Measurements from ENCODE around the gene CHCHD6. TPM values are rescaled to one million over a fixed set of nuclear protein-coding genes. Genes with fewer than 3 reads are reported as not detected.

CHCHD6 gene
- total RNA-seq, 1 donor from 2014 or later = 13.1 TPM

GRCh38 chr3:126989316-126990023 is 285.4 kb downstream of the CHCHD6 start:
- Mint-ChIP-seq H3K27ac (ENCODE audit: unreplicated experiment) (no peak overlapping the region), H3K9me3 (ENCODE audit: unreplicated experiment) (no peaks in the 10 kb centered on the region), H3K27me3 (ENCODE audit: unreplicated experiment) (no peaks in the 10 kb centered on the region), H3K36me3 (ENCODE audit: unreplicated experiment) (peaks cover 2% of the 10 kb centered on the region), H3K4me3 (ENCODE audit: unreplicated experiment) (no peak overlapping the region), H3K4me1 (ENCODE audit: unreplicated experiment) (peaks cover 20% of the 10 kb centered on the region)
- no peak for DNase-seq (ENCODE audit: extremely low spot score, unreplicated experiment)
- TF ChIP-seq CTCF (IDR thresholded peaks at IDR 0.05) = no peak

GRCh38 chr3:126990024-126990700 is 286.1 kb downstream of the CHCHD6 start:
- Mint-ChIP-seq H3K4me3 (ENCODE audit: unreplicated experiment) (no peak overlapping the region), H3K27me3 (ENCODE audit: unreplicated experiment) (no peaks in the 10 kb centered on the region), H3K9me3 (ENCODE audit: unreplicated experiment) (no peaks in the 10 kb centered on the region), H3K27ac (ENCODE audit: unreplicated experiment) (no peak overlapping the region), H3K36me3 (ENCODE audit: unreplicated experiment) (peaks cover 2% of the 10 kb centered on the region), H3K4me1 (ENCODE audit: unreplicated experiment) (peaks cover 22% of the 10 kb centered on the region)
- no peak for DNase-seq (ENCODE audit: extremely low spot score, unreplicated experiment)
- no peak for TF ChIP-seq CTCF (IDR thresholded peaks at IDR 0.05)

- Mint-ChIP-seq H3K36me3 (ENCODE audit: unreplicated experiment) (peaks cover 2% of the 10 kb centered on the region), H3K27me3 (ENCODE audit: unreplicated experiment) (no peaks in the 10 kb centered on the region), H3K9me3 (ENCODE audit: unreplicated experiment) (no peaks in the 10 kb centered on the region), H3K4me3 (ENCODE audit: unreplicated experiment) (no peak overlapping the region), H3K4me1 (ENCODE audit: unreplicated experiment) (peaks cover 15% of the 10 kb centered on the region), H3K27ac (ENCODE audit: unreplicated experiment) (no peak overlapping the region)
- DNase-seq (ENCODE audit: extremely low spot score, unreplicated experiment) = no peak
- TF ChIP-seq CTCF (IDR thresholded peaks at IDR 0.05) = no peak
These were observed 286.9 kb downstream of the CHCHD6 start for GRCh38 chr3:126990890-126991289.

GRCh38 chr3:126991366-126992200 is 287.5 kb downstream of the CHCHD6 start:
- Mint-ChIP-seq H3K36me3 (ENCODE audit: unreplicated experiment) (peaks cover 2% of the 10 kb centered on the region), H3K4me3 (ENCODE audit: unreplicated experiment) (no peak overlapping the region), H3K4me1 (ENCODE audit: unreplicated experiment) (peaks cover 12% of the 10 kb centered on the region), H3K27ac (ENCODE audit: unreplicated experiment) (no peak overlapping the region), H3K9me3 (ENCODE audit: unreplicated experiment) (no peaks in the 10 kb centered on the region), H3K27me3 (ENCODE audit: unreplicated experiment) (no peaks in the 10 kb centered on the region)
- DNase-seq (ENCODE audit: extremely low spot score, unreplicated experiment) = no peak
- TF ChIP-seq CTCF (IDR thresholded peaks at IDR 0.05) = no peak

GRCh38 chr3:126992216-126992615 is 288.2 kb downstream of the CHCHD6 start:
- no peaks in the 10 kb centered on the region for H3K27me3 Mint-ChIP-seq (ENCODE audit: unreplicated experiment)
- TF ChIP-seq CTCF (IDR thresholded peaks at IDR 0.05) = no peak
- no peaks in the 10 kb centered on the region for H3K9me3 Mint-ChIP-seq (ENCODE audit: unreplicated experiment)
- no peak for DNase-seq (ENCODE audit: extremely low spot score, unreplicated experiment)
- H3K27ac Mint-ChIP-seq (ENCODE audit: unreplicated experiment) = no peak overlapping the region
- H3K36me3 Mint-ChIP-seq (ENCODE audit: unreplicated experiment) = peaks cover 2% of the 10 kb centered on the region
- H3K4me3 Mint-ChIP-seq (ENCODE audit: unreplicated experiment) = no peak overlapping the region
- H3K4me1 Mint-ChIP-seq (ENCODE audit: unreplicated experiment) = peaks cover 15% of the 10 kb centered on the region
